OCI-LY3 (cell line): ENCODE results near the gene AIG1.

Experiments
- H2AFZ ChIP-seq: fragments of 200-600, 300-600 bp; shearing (Covaris generic); 2 replicates; pipeline ENCODE4 v1.6.0; 2014; ENCODE audit warnings: antibody characterized with exemption, low read depth, low read length
- H3K27ac ChIP-seq: fragments of 200-600, 300-600 bp; sonication (generic); 2 replicates; pipeline ENCODE4 v1.5.1; 2014; ENCODE audit warnings: mild to moderate bottlenecking, low read length, moderate library complexity, mixed read lengths
- H3K27me3 ChIP-seq: fragments of 200-600, 300-600 bp; sonication (generic); 2 replicates; pipeline ENCODE4 v1.6.1; 2014; ENCODE audit warnings: low read depth, low read length, mixed read lengths
- H3K36me3 ChIP-seq: fragments of 200-600, 300-600 bp; sonication (generic); replicated peaks from 2 replicates; pipeline ENCODE3; 2014; ENCODE audit warnings: low read depth, low read length, mixed read lengths
- H3K4me1 ChIP-seq: fragments of 300-600, 200-600 bp; sonication (generic); 2 replicates; pipeline ENCODE4 v1.6.1; 2014; ENCODE audit warnings: low read length, mixed read lengths
- H3K4me2 ChIP-seq: fragments of 200-600, 300-600 bp; sonication (generic); 2 replicates; pipeline ENCODE4 v1.6.1; 2014; ENCODE audit warnings: low read length, mixed read lengths
- H3K4me3 ChIP-seq: fragments of 300-600, 200-600 bp; sonication (generic); 2 replicates; pipeline ENCODE4 v1.5.1; 2014; ENCODE audit warnings: antibody characterized with exemption, mild to moderate bottlenecking, low read length, moderate library complexity
- H3K79me2 ChIP-seq: fragments of 300-600, 200-600 bp; shearing (Covaris generic); 2 replicates; pipeline ENCODE4 v1.6.1; 2014; ENCODE audit warnings: mild to moderate bottlenecking, low read length, mixed read lengths
- H3K9ac ChIP-seq: fragments of 300-600, 200-600 bp; shearing (Covaris generic); 2 replicates; pipeline ENCODE4 v1.6.0; 2014; ENCODE audit warnings: mild to moderate bottlenecking, low read length, moderate library complexity
- H3K9me3 ChIP-seq: fragments of 200-600, 300-600 bp; shearing (Covaris generic); 2 replicates; pipeline ENCODE4 v1.6.1; 2014; ENCODE audit warnings: low read length, mixed read lengths; ENCODE audit not compliant: insufficient read depth
- H4K20me1 ChIP-seq: fragments of 200-600, 300-600 bp; sonication (generic); 2 replicates; pipeline ENCODE4 v1.6.1; 2016; ENCODE audit warnings: low read length, mixed read lengths; ENCODE audit not compliant: insufficient read depth
- CTCF ChIP-seq: fragments of 200-600, 300-600 bp; sonication (generic); IDR thresholded peaks from 2 replicates; pipeline ENCODE4 v1.5.1; 2014; ENCODE audit warnings: antibody characterized with exemption, low read length, low read depth
- EZH2phosphoT487 ChIP-seq: fragments of 200-600 bp; shearing (Covaris generic); IDR thresholded peaks from 2 replicates; pipeline ENCODE4 v1.6.1; 2018; ENCODE audit warnings: antibody characterized with exemption, mixed run types, low read depth

The AIG1 gene

GRCh38 chr6:143192766-143193165 is 132.1 kb downstream of the AIG1 start:
- no peak overlapping the region for H3K9ac ChIP-seq
- H3K27me3 ChIP-seq, result no peaks in the 10 kb centered on the region
- TF ChIP-seq EZH2phosphoT487 (no peak), CTCF (no peak)
- no peak overlapping the region for H3K4me3 ChIP-seq
- H3K4me2 ChIP-seq, result no peak overlapping the region
- H2AFZ ChIP-seq, result no peak overlapping the region
- H3K9me3 ChIP-seq, result no peaks in the 10 kb centered on the region
- H3K27ac ChIP-seq, result no peak overlapping the region
- no peaks in the 10 kb centered on the region for H3K36me3 ChIP-seq
- H3K4me1 ChIP-seq, result no peaks in the 10 kb centered on the region
- H4K20me1 ChIP-seq, result no peaks in the 10 kb centered on the region
- no peaks in the 10 kb centered on the region for H3K79me2 ChIP-seq

GRCh38 chr6:143193571-143194094 is 132.9 kb downstream of the AIG1 start:
- H3K4me3 ChIP-seq, result no peak overlapping the region
- H4K20me1 ChIP-seq, result no peaks in the 10 kb centered on the region
- no peaks in the 10 kb centered on the region for H3K36me3 ChIP-seq
- no peak overlapping the region for H3K9ac ChIP-seq
- H3K4me1 ChIP-seq, result no peaks in the 10 kb centered on the region
- H3K4me2 ChIP-seq, result no peak overlapping the region
- no peaks in the 10 kb centered on the region for H3K9me3 ChIP-seq
- no peaks in the 10 kb centered on the region for H3K79me2 ChIP-seq
- H3K27me3 ChIP-seq, result no peaks in the 10 kb centered on the region
- H3K27ac ChIP-seq, result no peak overlapping the region
- TF ChIP-seq EZH2phosphoT487 (no peak), CTCF (no peak)
- H2AFZ ChIP-seq, result no peak overlapping the region

- H3K79me2 ChIP-seq, result no peaks in the 10 kb centered on the region
- H3K4me3 ChIP-seq, result no peak overlapping the region
- no peak overlapping the region for H3K4me2 ChIP-seq
- H3K9me3 ChIP-seq, result no peaks in the 10 kb centered on the region
- no peak overlapping the region for H3K27ac ChIP-seq
- no peaks in the 10 kb centered on the region for H4K20me1 ChIP-seq
- H3K9ac ChIP-seq, result no peak overlapping the region
- no peak overlapping the region for H2AFZ ChIP-seq
- no peak for TF ChIP-seq CTCF
- H3K27me3 ChIP-seq, result no peaks in the 10 kb centered on the region
- no peaks in the 10 kb centered on the region for H3K4me1 ChIP-seq
- no peaks in the 10 kb centered on the region for H3K36me3 ChIP-seq
Measured at GRCh38 chr6:143194095-143194589, 133.5 kb downstream of the AIG1 start.

- no peak overlapping the region for H2AFZ ChIP-seq
- no peak for TF ChIP-seq CTCF
Measured at GRCh38 chr6:143195349-143195845, 134.7 kb downstream of the AIG1 start.

More at GRCh38 chr6:143195349-143195845, 134.7 kb downstream of the AIG1 start:
- no peaks in the 10 kb centered on the region for H3K36me3 ChIP-seq
- no peak overlapping the region for H3K4me3 ChIP-seq
- H3K4me2 ChIP-seq, result no peak overlapping the region
- no peaks in the 10 kb centered on the region for H3K79me2 ChIP-seq
- no peaks in the 10 kb centered on the region for H3K27me3 ChIP-seq
- H3K4me1 ChIP-seq, result no peaks in the 10 kb centered on the region
- H3K27ac ChIP-seq, result no peak overlapping the region
- no peaks in the 10 kb centered on the region for H4K20me1 ChIP-seq
- H3K9ac ChIP-seq, result no peak overlapping the region
- H3K9me3 ChIP-seq, result no peaks in the 10 kb centered on the region
